Left lung (tissue), 10 donors: ENCODE measurements around the gene CACNA2D3. TPM values are rescaled to one million over a fixed set of nuclear protein-coding genes. Genes with fewer than 3 reads are reported as not detected.

ENCODE experiments used
- ATAC-seq: fragments of 200-7000 bp; cut with Tn5 transposase; one replicate; pipeline ENCODE4 v1.9.1; 2020; ENCODE audit warnings: moderate library complexity
- DNase-seq, 4 donors: peaks; one replicate each; pipeline ENCODE4 v3.0.0-alpha.2; 2013 to 2020
- H3K27ac ChIP-seq, 2 donors: fragments of 200-600 bp; sonication (generic) in 1 of 2; one replicate each; pipeline versions ENCODE4 v1.5.0 to v1.8.0; 2020 to 2021
- H3K27me3 ChIP-seq, 2 donors: fragments of 200-600 bp; sonication (generic) in 1 of 2; one replicate each; pipeline versions ENCODE4 v1.5.0 to v1.8.0; 2020 to 2021
- H3K36me3 ChIP-seq, 2 donors: fragments of 200-600 bp; sonication (generic) in 1 of 2; one replicate each; pipeline versions ENCODE4 v1.5.0 to v1.8.0; 2020 to 2021
- H3K4me1 ChIP-seq, 2 donors: fragments of 200-600 bp; one replicate each; pipeline ENCODE4 v1.8.0; 2021
- H3K4me3 ChIP-seq, 2 donors: fragments of 200-600 bp; sonication (generic) in 1 of 2; one replicate each; pipeline versions ENCODE4 v1.5.0 to v1.8.0; 2020 to 2021; ENCODE audit warnings: mild to moderate bottlenecking in 1 of 2
- H3K9me3 ChIP-seq, 2 donors: fragments of 200-600 bp; sonication (generic) in 1 of 2; one replicate each; pipeline versions ENCODE4 v1.5.0 to v1.8.0; 2020 to 2021
- CTCF ChIP-seq, 2 donors: fragments of 200-600 bp; sonication (generic) in 1 of 2; IDR thresholded peaks; one replicate each; pipeline versions ENCODE4 v1.5.0 to v1.8.0; 2021; ENCODE audit warnings: antibody characterized with exemption in 2 of 2
- intact Hi-C, 2 donors: fragments of 100-400 bp; cut with DNase I; formaldehyde crosslinking; loops; one replicate each; pipeline versions ENCODE4 v1.11.2 to v1.14.2; 2022
- polyA plus RNA-seq, 6 donors: library from polyadenylated mRNA; unstranded; fragments of 120-200 nt; gene quantifications; one replicate each; pipeline ENCODE4 v1.2.1, GENCODE V29; 2013; ENCODE audit not compliant: insufficient read length in 6 of 6
- total RNA-seq, 2 donors: library from RNA; stranded (reverse); fragmentation: NEBNext Ultra II Directional; extraction: Animal tissue kit (Norgen Biotek cat#: 25700); gene quantifications; one replicate each; pipeline ENCODE4 v1.2.1, GENCODE V29; 2021
- donor health status: DM: no; HTN: yes; CAD: no.
- donor health status: DM: no; HTN: no; CAD: no.

The CACNA2D3 gene
- total and polyA plus RNA-seq, 8 donors: 1.1 to 2.7 (median 1.5) TPM

- TF ChIP-seq CTCF (IDR thresholded peaks at IDR 0.05): no peak
- intact Hi-C loops: no loop called here
- DNase-seq (no peak), ATAC-seq (no peak)
- H3K4me3 ChIP-seq: no peak overlapping the region
- H3K36me3 ChIP-seq: no peaks in the 10 kb centered on the region
- H3K9me3 ChIP-seq: peaks cover 0 to 11% of the 10 kb centered on the region in 2 donors
- H3K27me3 ChIP-seq: peaks cover 0 to 13% of the 10 kb centered on the region in 2 donors
- H3K4me1 ChIP-seq: no peaks in the 10 kb centered on the region
- no peak overlapping the region for H3K27ac ChIP-seq
Measured at GRCh38 chr3:54279005-54279583, 156.7 kb downstream of the CACNA2D3 start.

- Histone ChIP-seq H3K4me1 (no peaks in the 10 kb centered on the region), H3K27ac (no peak overlapping the region), H3K9me3 (peaks cover 0 to 2% of the 10 kb centered on the region in 2 donors), H3K4me3 (no peak overlapping the region), H3K36me3 (no peaks in the 10 kb centered on the region), H3K27me3 (peaks cover 0 to 13% of the 10 kb centered on the region in 2 donors)
- ATAC-seq (no peak), DNase-seq (no peak)
- TF ChIP-seq CTCF (IDR thresholded peaks at IDR 0.05): no peak
- intact Hi-C loops: no loop called here
Measured at GRCh38 chr3:54283470-54283869, 161.1 kb downstream of the CACNA2D3 start.

- DNase-seq (no peak), ATAC-seq (no peak)
- no peak overlapping the region for H3K27ac ChIP-seq
- H3K27me3 ChIP-seq: no peaks in the 10 kb centered on the region
- no peak for TF ChIP-seq CTCF (IDR thresholded peaks at IDR 0.05)
- intact Hi-C loops: no loop called here
- no peaks in the 10 kb centered on the region for H3K9me3 ChIP-seq
- no peak overlapping the region for H3K4me3 ChIP-seq
- H3K4me1 ChIP-seq: no peaks in the 10 kb centered on the region
- no peaks in the 10 kb centered on the region for H3K36me3 ChIP-seq
Measured at GRCh38 chr3:54294214-54294613, 171.9 kb downstream of the CACNA2D3 start.

GRCh38 chr3:54296531-54296930 lies 174.2 kb downstream of the CACNA2D3 start:
- ATAC-seq (no peak), DNase-seq (no peak)
- no peaks in the 10 kb centered on the region for H3K9me3 ChIP-seq
- no peak overlapping the region for H3K27ac ChIP-seq
- H3K4me3 ChIP-seq: no peak overlapping the region
- intact Hi-C loops: no loop called here
- H3K4me1 ChIP-seq: no peaks in the 10 kb centered on the region
- no peak for TF ChIP-seq CTCF (IDR thresholded peaks at IDR 0.05)
- H3K27me3 ChIP-seq: no peaks in the 10 kb centered on the region
- H3K36me3 ChIP-seq: no peaks in the 10 kb centered on the region

- no peaks in the 10 kb centered on the region for H3K27me3 ChIP-seq
- ATAC-seq (peak; percentile 37), DNase-seq (no peak)
- H3K4me3 ChIP-seq: no peak overlapping the region
- intact Hi-C loops: no loop called here
- no peaks in the 10 kb centered on the region for H3K4me1 ChIP-seq
- H3K36me3 ChIP-seq: no peaks in the 10 kb centered on the region
- H3K27ac ChIP-seq: no peak overlapping the region
- no peaks in the 10 kb centered on the region for H3K9me3 ChIP-seq
- TF ChIP-seq CTCF (IDR thresholded peaks at IDR 0.05): no peak
Measured at GRCh38 chr3:54299169-54299935, 177.0 kb downstream of the CACNA2D3 start.
